ENCODE results near the gene TECPR1. TPM values are rescaled to one million over a fixed set of nuclear protein-coding genes. Genes with fewer than 3 reads are reported as not detected.

The TECPR1 gene
- total and polyA plus RNA-seq, 2 of the 8 experiments (the other 6 are each of a cell fraction or from before 2014, with no cell fraction given), result 1.3 to 11.1 TPM

GRCh38 chr7:98204670-98205069 is 47.4 kb downstream of the TECPR1 start:
- peaks cover 0 to 7% of the 10 kb centered on the region in 2 experiments; a peak in 3 of 4 replicates for H3K79me2 ChIP-seq (ENCODE audit: control insufficient read depth in 1 of 2, insufficient read depth in 2 of 2, low read length in 2 of 2)
- DNase-seq (ENCODE audit: low read depth in 1 of 2, low spot score in 2 of 2) (no peak), FAIRE-seq (no peak)
- WGBS, 2 experiments (ENCODE audit: extremely low coverage in 1 of 2, insufficient coverage in 1 of 2, insufficient read length in 1 of 2, insufficient replicate concordance in 2 of 2, low coverage in 1 of 2, low lambda C conversion rate in 2 of 2, missing lambda C conversion rate in 1 of 2), result 88% methylated on average over 11 of the region's 11 CpGs; no CpG with 5 or more reads in 1 of the 2 experiments
- POLR2A ChIA-PET (ENCODE audit: partially characterized antibody), result interaction anchor here (0.9 kb wide), 1 partner anchor 25 kb away, joined by 3 read pairs; no protein-coding TSS in a partner anchor
- no peak overlapping the region for H2AFZ ChIP-seq (ENCODE audit: low read length)
- H4K20me1 ChIP-seq (replicated peaks in 1 of 2; ENCODE audit: control insufficient read depth in 1 of 2, insufficient read depth in 2 of 2, low read length in 2 of 2), result peaks cover 0 to 5% of the 10 kb centered on the region in 2 experiments
- no peak overlapping the region for H4K5ac ChIP-seq (ENCODE audit: insufficient read length, low read depth, low read length)
- no peaks in the 10 kb centered on the region for H3K4me1 ChIP-seq (replicated peaks in 1 of 4; ENCODE audit: control insufficient read depth in 3 of 4, insufficient read depth in 4 of 4, low read length in 3 of 4)
- H3K18ac ChIP-seq (ENCODE audit: extremely low read depth, low read length), result no peak overlapping the region
- no peaks in the 10 kb centered on the region; the same call in 1 of the 2 replicates for H3K79me1 ChIP-seq (ENCODE audit: low read depth, low read length)
- no peak overlapping the region for H2AK5ac ChIP-seq (ENCODE audit: low read depth, low read length)
- H3K23ac ChIP-seq (ENCODE audit: insufficient read length), result no peak overlapping the region
- no peak overlapping the region for H4K8ac ChIP-seq (ENCODE audit: extremely low read depth, insufficient read depth, low read length)
- TF ChIP-seq EP300 (IDR thresholded peaks at IDR 0.05; ENCODE audit: borderline replicate concordance in 1 of 2, low read depth in 2 of 2, low read length in 2 of 2) (no peak), ASH2L (IDR thresholded peaks at IDR 0.05; ENCODE audit: low read length) (no peak), TCF12 (IDR thresholded peaks at IDR 0.05; ENCODE audit: low read depth, low read length) (no peak), BRCA1 (IDR thresholded peaks at IDR 0.05; ENCODE audit: low read depth, low read length) (no peak), YY1 (IDR thresholded peaks at IDR 0.05; ENCODE audit: low read depth, low read length) (no peak), POU5F1 (IDR thresholded peaks at IDR 0.05; ENCODE audit: low read depth, low read length) (no peak), RFX5 (IDR thresholded peaks at IDR 0.05; ENCODE audit: borderline replicate concordance, low read depth, low read length) (no peak), KDM4A (IDR thresholded peaks at IDR 0.05; ENCODE audit: low read depth, low read length, severe bottlenecking) (no peak), BCL11A (IDR thresholded peaks at IDR 0.05; ENCODE audit: low read depth in 2 of 2, low read length in 2 of 2) (no peak), TAF7 (optimal IDR thresholded peaks at IDR 0.05; ENCODE audit: borderline replicate concordance, low read depth, low read length) (no peak), GABPA (IDR thresholded peaks at IDR 0.05; ENCODE audit: borderline replicate concordance, insufficient read depth, low read length) (no peak), SP1 (IDR thresholded peaks at IDR 0.05; ENCODE audit: low read depth, low read length) (no peak)
- H2BK20ac ChIP-seq (ENCODE audit: low read length), result no peak overlapping the region
- no peak overlapping the region for H2BK15ac ChIP-seq (ENCODE audit: low read length)
- no peak overlapping the region for H3K27ac ChIP-seq (ENCODE audit: low read depth, low read length)
- H3K4me3 ChIP-seq (ENCODE audit: extremely low read depth in 1 of 4, insufficient read depth in 2 of 4, low read depth in 3 of 4, low read length in 4 of 4), result no peak overlapping the region
- no peak overlapping the region for H2BK12ac ChIP-seq (ENCODE audit: low read depth, low read length)
- H3K14ac ChIP-seq (ENCODE audit: insufficient read length), result no peak overlapping the region
- H4K91ac ChIP-seq (replicated peaks; ENCODE audit: insufficient read length, low read length), result no peak overlapping the region
- H3K23me2 ChIP-seq (ENCODE audit: low read depth, low read length), result no peaks in the 10 kb centered on the region; the same call in 1 of the 2 replicates
- no peak overlapping the region for H3K4ac ChIP-seq (replicated peaks; ENCODE audit: insufficient read length, low read depth, low read length)
- no peak overlapping the region for H2BK5ac ChIP-seq (ENCODE audit: low read depth, low read length)
- no peaks in the 10 kb centered on the region for H3K9me3 ChIP-seq (ENCODE audit: insufficient read depth in 2 of 2, low read depth in 1 of 2, low read length in 1 of 2)
- H3K56ac ChIP-seq (replicated peaks; ENCODE audit: insufficient read length, low read depth, low read length), result no peak overlapping the region
- CTCF ChIA-PET (ENCODE audit: partially characterized antibody), result interaction anchor here (0.8 to 1.0 kb wide), 2 partner anchors 29 to 183 kb away, joined by 3 to 7 read pairs; no protein-coding TSS in a partner anchor
- no peak overlapping the region for H2BK120ac ChIP-seq (replicated peaks; ENCODE audit: low read depth, low read length)
- H3K9ac ChIP-seq (replicated peaks in 1 of 4; ENCODE audit: extremely low read depth in 1 of 4, low read depth in 3 of 4, low read length in 3 of 4), result no peak overlapping the region
- no peaks in the 10 kb centered on the region for H3K27me3 ChIP-seq (replicated peaks in 1 of 4; ENCODE audit: control insufficient read depth in 3 of 4, extremely low read depth in 1 of 4, insufficient read depth in 3 of 4, low read length in 3 of 4)
- H3K4me2 ChIP-seq (ENCODE audit: insufficient read depth in 1 of 2, low read depth in 2 of 2, low read length in 2 of 2), result no peak overlapping the region
- H3K36me3 ChIP-seq (ENCODE audit: control insufficient read depth in 2 of 4, insufficient read depth in 4 of 4, low read length in 3 of 4), result peaks cover 0 to 15% (median 0%) of the 10 kb centered on the region in 4 experiments; a peak in 4 of 8 replicates
